ENCODE results near the gene STUM.

Gene STUM

GRCh38 chr1:226533220-226533619, 15.3 kb upstream of the STUM start:
- no peak overlapping the region for H3K9ac ChIP-seq (ENCODE audit: low read length)
- H3K27me3 ChIP-seq (replicated peaks; ENCODE audit: insufficient read depth, low read length): no peaks in the 10 kb centered on the region
- H3K9me3 ChIP-seq (replicated peaks; ENCODE audit: insufficient read depth, low read length): no peaks in the 10 kb centered on the region
- no peak overlapping the region for H3K4me2 ChIP-seq (ENCODE audit: low read depth, low read length)
- H4K20me1 ChIP-seq (ENCODE audit: insufficient read depth, low read length): no peaks in the 10 kb centered on the region
- H3K27ac ChIP-seq (ENCODE audit: low read length): no peak overlapping the region
- H3F3A ChIP-seq (ENCODE audit: insufficient read depth, low read length): no peaks in the 10 kb centered on the region
- no peaks in the 10 kb centered on the region for H3K79me2 ChIP-seq (ENCODE audit: low read length)
- no peak overlapping the region for H3K4me3 ChIP-seq (ENCODE audit: low read length)
- DNase-seq: no peak
- no peaks in the 10 kb centered on the region for H3K9me2 ChIP-seq (replicated peaks; ENCODE audit: insufficient read depth, low read length)
- TF ChIP-seq EZH2 (optimal IDR thresholded peaks at IDR 0.05; ENCODE audit: low read depth, low read length): no peak
- no peak for TF ChIP-seq EZH2phosphoT487 (IDR thresholded peaks at IDR 0.05; ENCODE audit: low read length)
- no peak for TF ChIP-seq CTCF (IDR thresholded peaks at IDR 0.05; ENCODE audit: low read length)
- H3K4me1 ChIP-seq (ENCODE audit: low read length): no peaks in the 10 kb centered on the region
- no peak overlapping the region for H2AFZ ChIP-seq (ENCODE audit: low read length)
- no peaks in the 10 kb centered on the region for H3K36me3 ChIP-seq (replicated peaks; ENCODE audit: insufficient read depth, low read length)

GRCh38 chr1:226534098-226534497, 14.5 kb upstream of the STUM start:
- H2AFZ ChIP-seq (ENCODE audit: low read length): no peak overlapping the region
- H3K4me1 ChIP-seq (ENCODE audit: low read length): no peaks in the 10 kb centered on the region
- no peaks in the 10 kb centered on the region for H3K27me3 ChIP-seq (replicated peaks; ENCODE audit: insufficient read depth, low read length)
- no peaks in the 10 kb centered on the region for H4K20me1 ChIP-seq (ENCODE audit: insufficient read depth, low read length)
- DNase-seq: no peak
- no peak overlapping the region for H3K4me2 ChIP-seq (ENCODE audit: low read depth, low read length)
- no peak overlapping the region for H3K4me3 ChIP-seq (ENCODE audit: low read length)
- no peak overlapping the region for H3K9ac ChIP-seq (ENCODE audit: low read length)
- H3K9me3 ChIP-seq (replicated peaks; ENCODE audit: insufficient read depth, low read length): no peaks in the 10 kb centered on the region
- H3K36me3 ChIP-seq (replicated peaks; ENCODE audit: insufficient read depth, low read length): no peaks in the 10 kb centered on the region
- TF ChIP-seq EZH2 (optimal IDR thresholded peaks at IDR 0.05; ENCODE audit: low read depth, low read length): no peak
- no peak for TF ChIP-seq CTCF (IDR thresholded peaks at IDR 0.05; ENCODE audit: low read length)
- TF ChIP-seq EZH2phosphoT487 (IDR thresholded peaks at IDR 0.05; ENCODE audit: low read length): no peak
- no peaks in the 10 kb centered on the region for H3K9me2 ChIP-seq (replicated peaks; ENCODE audit: insufficient read depth, low read length)
- no peaks in the 10 kb centered on the region for H3K79me2 ChIP-seq (ENCODE audit: low read length)
- H3F3A ChIP-seq (ENCODE audit: insufficient read depth, low read length): no peaks in the 10 kb centered on the region
- H3K27ac ChIP-seq (ENCODE audit: low read length): no peak overlapping the region

GRCh38 chr1:226534645-226535044, 13.9 kb upstream of the STUM start:
- no peaks in the 10 kb centered on the region for H3K27me3 ChIP-seq (replicated peaks; ENCODE audit: insufficient read depth, low read length)

More at GRCh38 chr1:226534645-226535044, 13.9 kb upstream of the STUM start:
- Histone ChIP-seq H3K9me2 (replicated peaks; ENCODE audit: insufficient read depth, low read length) (no peaks in the 10 kb centered on the region), H3F3A (ENCODE audit: insufficient read depth, low read length) (no peaks in the 10 kb centered on the region), H3K9ac (ENCODE audit: low read length) (no peak overlapping the region), H4K20me1 (ENCODE audit: insufficient read depth, low read length) (no peaks in the 10 kb centered on the region), H3K4me2 (ENCODE audit: low read depth, low read length) (no peak overlapping the region), H3K79me2 (ENCODE audit: low read length) (no peaks in the 10 kb centered on the region), H3K36me3 (replicated peaks; ENCODE audit: insufficient read depth, low read length) (no peaks in the 10 kb centered on the region), H3K4me3 (ENCODE audit: low read length) (no peak overlapping the region), H3K27ac (ENCODE audit: low read length) (no peak overlapping the region), H3K9me3 (replicated peaks; ENCODE audit: insufficient read depth, low read length) (no peaks in the 10 kb centered on the region), H3K4me1 (ENCODE audit: low read length) (no peaks in the 10 kb centered on the region), H2AFZ (ENCODE audit: low read length) (no peak overlapping the region)
- TF ChIP-seq CTCF (IDR thresholded peaks at IDR 0.05; ENCODE audit: low read length) (no peak), EZH2phosphoT487 (IDR thresholded peaks at IDR 0.05; ENCODE audit: low read length) (no peak), EZH2 (optimal IDR thresholded peaks at IDR 0.05; ENCODE audit: low read depth, low read length) (no peak)
- no peak for DNase-seq
